NCI-H774 (cell line): ENCODE measurements around the gene NIPAL3.
"Not testable (repeated sequence)": the region's sequence is repeated elsewhere in the genome, so short reads cannot be mapped to it uniquely, and the experiment has no call there.

Experiments
- DNase-seq: peaks from one replicate; lab custom pipeline; 2025; lab: John Stamatoyannopoulos, UW

The NIPAL3 gene

DNA sequence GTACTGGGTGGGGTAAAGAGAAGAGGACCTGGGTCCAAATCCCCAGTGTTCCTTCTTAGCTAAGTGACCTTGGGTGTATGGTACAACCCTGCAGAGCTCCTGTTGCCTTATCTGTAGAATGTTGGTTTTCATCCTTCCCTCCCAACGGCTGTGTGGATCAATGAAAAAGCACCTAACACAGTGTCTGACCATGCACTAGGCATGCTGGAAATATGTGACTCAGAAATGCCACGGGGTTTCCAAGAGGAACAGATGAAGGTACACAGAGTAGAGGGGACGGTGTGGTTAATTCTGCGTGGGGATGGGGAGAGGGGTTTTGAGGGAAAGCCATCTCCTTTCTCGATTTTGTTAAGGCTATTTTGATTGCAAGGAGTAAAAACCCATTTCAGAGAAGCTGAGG is 8.6 kb downstream of the NIPAL3 start:
- DNase-seq: no peak

DNA sequence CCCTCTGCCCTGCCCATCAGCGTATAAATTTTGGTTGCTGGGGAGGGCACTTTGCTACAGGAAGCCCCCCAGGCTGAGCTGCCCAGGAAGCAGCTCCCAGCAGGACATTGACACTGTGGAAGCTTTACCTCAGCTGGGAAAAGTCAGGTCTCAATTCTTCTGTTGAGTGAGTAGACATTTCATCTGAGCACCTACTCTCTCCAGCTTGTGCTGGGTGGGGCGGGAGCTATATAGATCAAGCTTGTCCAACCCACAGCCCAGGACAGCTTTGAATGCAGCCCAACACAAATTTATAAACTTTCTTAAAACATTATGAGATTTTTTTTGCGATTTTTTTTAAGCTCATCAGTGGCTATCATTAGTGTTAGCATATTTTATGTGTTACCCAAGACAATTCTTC is 9.4 kb downstream of the NIPAL3 start:
- no peak for DNase-seq

DNA sequence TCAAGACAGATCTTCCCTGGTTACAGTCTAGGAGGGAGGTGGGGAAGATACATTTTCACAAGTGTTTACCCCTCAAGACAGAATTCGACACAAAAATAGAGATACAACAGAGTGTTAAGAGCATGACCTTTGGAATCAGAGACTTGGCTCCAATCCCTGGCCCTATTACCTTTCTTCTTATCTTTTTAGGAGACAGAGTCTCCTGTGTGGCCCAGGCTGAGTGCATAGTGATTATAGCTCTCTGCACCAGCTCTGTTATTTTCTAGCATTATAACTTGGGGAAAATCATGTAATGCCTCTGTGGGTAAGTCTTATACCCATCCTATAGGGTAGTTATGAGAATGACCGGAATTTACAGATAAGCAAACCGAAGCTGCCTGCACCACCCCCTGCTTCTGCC is 9.8 kb downstream of the NIPAL3 start:
- DNase-seq: no peak

DNA sequence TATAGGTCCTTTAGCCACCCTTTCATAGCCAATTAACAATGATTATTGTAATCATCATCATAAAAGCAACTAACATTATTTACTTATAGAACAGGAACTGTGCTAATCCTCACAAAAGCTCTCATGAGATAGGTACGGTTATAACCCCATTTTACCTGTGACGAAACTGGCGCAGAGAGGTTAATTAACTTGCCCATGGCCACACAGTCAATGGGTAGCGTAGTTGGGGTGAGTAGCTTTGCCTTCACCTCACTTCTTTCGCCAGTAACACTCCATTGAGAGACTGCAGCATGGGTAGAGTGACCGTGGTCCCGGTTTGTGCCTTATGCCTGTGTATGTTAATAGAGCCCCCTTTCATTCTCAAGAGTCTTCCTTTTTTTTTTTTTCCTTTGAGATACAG is 10.3 kb downstream of the NIPAL3 start:
- no peak for DNase-seq

DNA sequence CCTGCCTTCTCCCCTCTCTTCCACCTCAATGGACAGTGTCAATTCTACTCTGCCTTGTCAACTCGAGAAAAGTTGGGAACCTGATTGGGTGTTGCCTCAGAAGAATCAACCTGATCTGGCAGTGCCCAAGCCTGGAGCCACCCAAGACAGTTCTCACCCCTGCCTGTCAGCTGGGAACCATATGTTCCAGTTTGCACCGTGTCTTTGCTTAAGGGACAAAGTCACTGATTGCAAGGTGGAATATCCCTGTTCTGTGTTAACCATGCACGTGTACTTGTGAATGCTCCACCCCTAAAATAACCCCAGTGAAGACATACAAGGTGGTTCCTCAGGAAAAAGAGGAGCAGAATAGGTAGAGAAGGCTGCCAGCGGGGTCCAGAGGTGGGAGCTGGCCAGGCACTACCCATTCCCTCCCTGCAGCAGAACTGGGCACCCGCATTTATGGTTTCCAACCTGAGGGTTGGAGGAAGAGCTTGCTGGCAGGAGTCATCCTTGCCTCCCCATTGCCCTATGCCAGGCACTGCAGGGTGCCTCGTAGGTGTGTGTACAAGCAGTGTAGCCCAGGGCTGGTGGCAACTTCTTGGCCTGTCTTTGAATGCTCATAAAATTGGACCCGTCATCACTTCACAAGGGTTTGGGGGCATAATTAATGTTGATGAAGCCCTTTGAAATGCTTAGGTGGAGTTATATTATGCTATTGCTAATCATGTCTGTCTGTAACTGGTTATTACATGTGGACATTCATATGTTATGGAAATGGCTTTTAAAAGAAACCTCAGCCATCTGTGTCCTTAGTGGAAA is 11.3 kb downstream of the NIPAL3 start:
- DNase-seq: no peak

DNA sequence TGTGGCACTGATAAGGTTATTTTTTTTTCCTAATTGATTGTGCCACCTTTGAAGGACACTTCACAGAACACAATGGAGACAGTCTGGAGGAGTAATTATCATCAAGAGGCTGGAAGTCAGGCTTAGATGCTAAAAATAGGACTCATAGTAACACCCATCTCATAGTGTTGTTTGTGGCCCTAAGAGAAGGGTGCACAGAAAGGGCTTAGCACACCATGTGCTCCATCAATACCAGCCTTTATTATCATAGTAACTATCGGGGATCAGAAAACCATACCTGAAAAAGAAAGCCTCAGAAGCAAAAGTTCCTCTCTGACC is 11.9 kb downstream of the NIPAL3 start:
- DNase-seq: no peak

DNA sequence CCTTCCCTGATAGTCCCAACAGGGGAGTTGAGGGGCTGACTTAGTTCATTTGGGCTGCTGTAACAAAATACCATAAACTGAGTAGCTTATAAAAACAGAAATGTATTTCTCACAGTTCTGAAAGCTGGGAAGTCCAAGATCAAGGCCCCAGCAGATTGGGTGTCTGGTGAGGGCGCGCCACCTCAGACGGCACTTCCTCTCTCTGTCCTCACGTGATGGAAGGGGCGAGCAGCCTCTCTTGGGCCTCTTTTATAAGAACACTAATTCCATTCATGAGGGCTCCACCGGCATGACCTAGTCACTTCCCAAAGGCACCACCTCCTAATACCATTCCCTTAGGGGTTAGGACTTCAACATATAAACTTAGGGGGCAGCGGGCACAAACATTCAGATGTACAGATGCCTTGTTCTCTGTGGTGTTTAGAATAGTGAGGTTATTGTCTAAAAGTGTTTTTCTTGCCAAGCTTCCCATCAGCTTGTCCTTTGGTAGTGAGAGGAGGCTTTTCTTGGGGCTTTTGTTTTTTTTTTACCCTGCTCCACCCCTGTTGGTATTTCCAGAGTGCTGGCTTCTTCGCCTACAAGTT is 20.3 kb downstream of the NIPAL3 start:
- DNase-seq: no peak

DNA sequence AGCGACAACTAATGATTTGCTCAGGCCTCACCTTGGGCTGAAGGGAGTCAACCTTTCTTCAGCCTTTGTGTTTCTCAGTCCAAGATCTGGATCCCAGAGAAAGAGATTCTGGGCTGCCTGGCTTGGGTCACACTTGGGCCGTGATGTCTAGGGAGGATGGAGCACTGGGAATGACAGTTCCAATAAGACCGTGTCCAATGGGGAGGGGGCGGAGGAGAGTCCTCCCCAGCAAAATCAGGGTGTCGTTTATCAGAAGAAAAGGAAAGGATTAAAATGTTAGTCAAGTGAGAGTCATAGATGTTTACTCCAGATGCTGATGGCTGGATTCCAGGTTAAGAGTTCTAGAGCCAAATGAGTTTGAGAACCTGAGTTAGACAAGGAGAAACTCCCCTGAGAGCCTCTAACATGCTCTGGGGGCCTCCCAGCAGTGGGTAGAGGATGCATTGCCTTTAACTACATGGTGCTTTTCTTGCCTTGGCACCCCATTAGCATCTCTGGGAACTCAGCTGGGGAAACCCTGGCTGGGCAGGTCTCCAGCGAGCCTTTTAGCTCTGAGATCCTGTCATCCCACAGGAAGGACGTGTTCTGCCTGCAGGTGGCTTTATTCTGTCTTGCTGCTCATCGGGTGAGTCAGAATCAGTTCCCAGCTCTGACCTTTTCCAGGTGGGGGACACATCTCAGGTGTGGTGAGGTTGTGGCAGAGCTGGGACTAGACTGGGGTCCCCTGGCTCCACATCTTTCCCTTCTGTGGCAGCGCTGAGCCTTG is 22.2 kb downstream of the NIPAL3 start:
- DNase-seq: no peak

DNA sequence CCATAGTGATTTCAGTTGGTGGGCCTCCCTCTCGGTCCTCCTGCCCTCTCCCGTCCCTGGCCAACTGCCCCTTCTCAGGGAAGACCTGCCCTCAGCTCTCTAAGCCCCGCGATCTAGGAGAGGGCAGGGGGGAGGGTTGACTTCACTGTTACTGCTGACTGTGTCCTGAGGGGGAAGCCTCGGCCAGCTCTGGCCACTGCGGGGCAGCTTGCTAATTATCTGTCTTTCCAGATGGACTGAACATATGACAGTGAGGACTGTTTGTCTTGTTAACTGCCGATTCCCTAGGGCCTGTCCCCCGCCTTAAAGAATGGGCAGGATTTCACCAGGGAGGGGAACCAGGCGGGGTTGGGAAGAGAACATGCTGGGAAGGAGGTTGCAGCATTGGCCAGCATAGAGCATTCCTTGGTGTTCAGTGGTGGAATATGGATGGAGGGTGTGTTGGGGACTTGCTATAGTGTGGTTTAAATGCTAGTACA is 22.9 kb downstream of the NIPAL3 start:
- DNase-seq: no peak

DNA sequence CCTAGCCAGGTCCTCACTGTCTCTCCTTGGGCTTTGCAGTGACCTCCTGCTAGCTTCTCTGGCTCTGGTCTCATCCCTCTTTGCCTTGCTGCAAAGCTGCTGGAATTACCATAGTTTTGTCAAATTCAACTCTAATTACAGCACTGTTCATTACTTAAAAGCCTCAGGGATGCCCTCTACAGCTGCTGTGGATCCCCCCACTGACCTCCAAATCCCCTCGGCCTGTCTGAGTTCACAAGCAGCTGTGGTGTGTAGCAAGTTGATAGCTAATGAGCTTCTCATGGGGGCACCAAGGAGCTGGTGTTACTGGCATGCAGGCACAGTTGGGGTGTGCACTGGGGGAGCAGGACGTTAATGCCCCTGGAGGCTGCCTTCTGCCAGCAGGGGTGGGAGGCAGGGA is 24.8 kb downstream of the NIPAL3 start:
- no peak for DNase-seq

DNA sequence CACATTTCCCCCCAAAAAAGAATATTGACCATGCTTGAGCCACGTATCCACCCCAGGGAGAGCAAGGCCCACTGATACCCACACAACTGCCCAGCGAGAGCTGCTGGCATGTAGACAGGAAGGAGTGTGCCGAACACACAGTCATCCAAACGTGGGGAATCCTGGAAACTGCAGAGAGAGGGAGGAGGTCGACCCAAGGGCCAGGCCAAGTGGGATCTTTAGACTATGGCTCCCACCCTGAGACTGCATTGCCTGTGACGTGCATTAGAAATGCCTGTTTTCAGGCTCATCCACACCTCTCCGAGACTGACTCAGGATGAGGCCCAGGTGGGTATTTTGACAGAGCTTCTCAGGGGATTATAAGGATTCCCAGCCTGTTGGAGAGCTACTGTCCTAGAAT is 25.9 kb downstream of the NIPAL3 start:
- no peak for DNase-seq

DNA sequence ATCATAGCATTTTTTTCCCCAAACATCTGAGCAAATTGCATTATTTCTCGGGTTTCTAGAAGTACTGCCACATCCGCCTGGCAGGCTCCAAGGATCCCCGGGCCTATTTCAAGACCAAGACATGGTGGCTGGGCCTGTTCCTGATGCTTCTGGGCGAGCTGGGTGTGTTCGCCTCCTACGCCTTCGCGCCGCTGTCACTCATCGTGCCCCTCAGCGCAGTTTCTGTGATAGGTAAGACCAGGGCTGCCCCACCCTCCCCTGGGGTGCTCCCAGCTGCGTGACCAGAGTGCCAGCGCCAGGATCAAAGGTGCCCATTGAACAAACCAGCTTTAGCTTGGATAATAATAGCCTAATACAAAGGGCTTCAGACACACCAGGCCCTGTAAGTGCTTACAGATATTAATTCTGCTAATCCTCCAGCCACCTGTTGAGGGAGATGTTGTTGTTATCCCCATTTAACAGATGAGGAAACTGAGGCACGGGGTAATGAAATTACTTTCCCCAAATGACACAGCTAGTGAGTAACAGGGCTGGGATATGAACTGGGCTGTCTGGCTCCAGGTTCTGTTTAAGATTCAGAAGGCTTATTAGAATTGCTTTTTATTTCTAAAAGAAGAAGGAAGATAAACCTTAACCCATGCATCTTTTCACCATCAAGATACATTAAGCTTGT is 26.5 kb downstream of the NIPAL3 start:
- DNase-seq: no peak

DNA sequence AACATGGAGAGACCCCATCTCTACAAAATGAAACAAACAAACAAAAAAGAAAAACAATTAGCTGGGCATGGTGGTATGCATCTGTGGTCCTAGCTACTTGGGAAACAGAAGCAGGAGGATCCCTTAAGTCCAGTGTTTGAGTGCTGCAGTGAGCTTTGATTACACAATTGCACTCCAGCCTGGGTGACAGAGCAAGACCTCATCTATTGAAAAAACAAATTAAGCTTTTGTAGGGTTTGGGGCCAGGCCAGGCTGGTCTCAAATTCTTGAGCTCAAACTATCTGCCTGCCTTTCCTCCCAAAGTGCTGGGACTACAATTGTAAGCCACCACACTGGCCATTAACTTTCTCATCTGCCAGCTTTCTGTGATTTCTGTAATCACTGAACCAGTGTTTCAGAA is 27.2 kb downstream of the NIPAL3 start:
- no peak for DNase-seq

DNA sequence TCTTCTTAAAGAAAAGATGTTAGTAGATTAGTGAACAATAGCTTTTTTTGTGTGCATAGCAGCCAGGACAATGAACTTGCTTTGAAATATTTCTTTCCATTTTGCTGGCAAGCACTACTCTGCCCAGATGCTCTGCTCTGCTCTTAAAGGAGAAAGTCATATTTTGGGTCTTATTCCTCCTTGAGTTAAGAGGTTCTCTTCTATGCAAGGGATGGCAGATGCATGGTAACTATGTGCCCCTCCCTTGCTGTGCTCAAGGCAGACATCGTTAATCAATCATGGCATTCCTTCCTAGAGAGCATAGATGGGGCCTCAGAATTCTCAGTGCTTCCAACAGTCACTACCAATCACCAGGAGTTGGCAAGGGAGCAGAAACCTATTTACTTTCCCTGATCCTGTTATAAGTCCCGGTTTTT is 27.6 kb downstream of the NIPAL3 start:
- DNase-seq: no peak

DNA sequence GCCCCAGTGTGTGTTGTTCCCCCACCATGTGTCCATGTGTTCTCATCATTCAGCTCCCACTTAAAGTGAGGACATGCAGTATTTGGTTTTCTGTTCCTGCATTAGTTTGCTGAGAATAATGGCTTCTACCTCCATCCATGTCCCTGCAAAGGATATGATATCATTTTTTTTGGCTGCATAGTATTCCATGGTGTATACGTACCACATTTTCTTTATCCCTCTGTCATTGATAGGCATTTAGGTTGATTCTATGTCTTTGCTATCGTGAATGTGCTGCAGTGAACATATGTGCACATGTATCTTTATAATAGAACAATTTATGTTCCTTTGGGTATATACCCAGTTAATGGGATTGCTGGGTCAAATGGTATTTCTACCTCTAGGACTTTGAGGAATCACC is 30.8 kb downstream of the NIPAL3 start:
- not testable (repeated sequence) for DNase-seq

DNA sequence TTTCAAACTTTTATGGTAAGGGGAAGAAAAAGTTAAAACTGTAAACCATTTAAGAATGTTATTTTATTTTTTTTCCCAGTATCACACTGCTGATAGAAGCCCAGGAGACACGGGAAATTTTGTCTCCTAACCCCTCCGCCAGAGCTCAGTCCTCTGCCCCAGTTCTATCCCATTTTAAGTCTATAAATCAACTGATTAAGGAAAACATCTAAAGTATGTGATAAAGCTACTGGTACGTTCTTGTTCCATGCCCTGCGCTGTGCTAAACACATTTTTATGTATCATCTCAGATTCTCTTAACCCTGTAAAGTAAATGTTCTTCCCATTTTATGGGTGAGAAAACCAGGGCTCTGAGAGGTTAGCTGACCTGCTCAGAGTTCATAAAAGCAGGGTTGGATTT is 34.7 kb downstream of the NIPAL3 start:
- no peak for DNase-seq

DNA sequence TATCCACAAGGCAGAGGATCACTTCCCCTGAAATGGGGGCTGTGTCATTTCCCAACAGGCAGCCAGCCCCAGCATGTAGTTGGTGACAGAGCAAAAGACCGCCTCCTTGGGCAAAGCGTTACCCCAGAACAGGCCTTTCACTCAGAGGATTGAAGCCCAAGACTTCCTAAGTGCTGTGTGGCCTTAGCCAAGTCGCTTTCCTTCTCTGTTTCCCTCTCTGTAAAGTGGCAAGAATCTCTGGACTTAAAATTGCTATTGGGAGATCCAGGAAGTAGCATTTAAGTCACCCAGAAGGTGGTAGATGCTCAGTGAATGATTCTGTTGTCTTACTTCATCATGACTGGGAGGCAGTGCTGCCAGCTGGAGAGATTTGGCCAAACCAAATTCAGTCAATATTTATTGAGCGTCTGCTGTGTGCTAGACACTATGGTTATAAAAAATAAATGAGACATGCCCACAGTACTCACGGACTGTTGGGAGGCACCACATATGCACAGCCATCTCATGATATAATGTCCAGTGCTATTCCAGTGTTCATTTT is 35.3 kb downstream of the NIPAL3 start:
- DNase-seq: no peak

DNA sequence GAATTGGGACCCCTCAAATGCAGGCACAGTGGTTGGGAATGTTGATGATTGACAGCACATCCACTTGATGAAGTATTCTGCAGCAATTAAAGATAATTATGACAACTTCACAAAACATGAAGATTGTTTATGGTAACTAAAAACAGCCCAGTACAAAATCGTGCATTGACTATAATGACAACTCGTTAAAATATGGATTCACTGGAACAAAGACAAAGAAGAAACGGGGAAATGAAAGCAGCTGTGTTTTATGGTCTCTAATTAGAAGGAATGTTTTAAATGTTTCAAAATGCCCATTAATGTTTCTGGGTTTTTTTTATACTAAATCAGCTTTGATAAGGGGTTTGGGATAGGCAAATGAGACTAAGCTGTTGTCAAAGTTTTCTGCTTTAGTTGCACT is 36.1 kb downstream of the NIPAL3 start:
- DNase-seq: no peak

DNA sequence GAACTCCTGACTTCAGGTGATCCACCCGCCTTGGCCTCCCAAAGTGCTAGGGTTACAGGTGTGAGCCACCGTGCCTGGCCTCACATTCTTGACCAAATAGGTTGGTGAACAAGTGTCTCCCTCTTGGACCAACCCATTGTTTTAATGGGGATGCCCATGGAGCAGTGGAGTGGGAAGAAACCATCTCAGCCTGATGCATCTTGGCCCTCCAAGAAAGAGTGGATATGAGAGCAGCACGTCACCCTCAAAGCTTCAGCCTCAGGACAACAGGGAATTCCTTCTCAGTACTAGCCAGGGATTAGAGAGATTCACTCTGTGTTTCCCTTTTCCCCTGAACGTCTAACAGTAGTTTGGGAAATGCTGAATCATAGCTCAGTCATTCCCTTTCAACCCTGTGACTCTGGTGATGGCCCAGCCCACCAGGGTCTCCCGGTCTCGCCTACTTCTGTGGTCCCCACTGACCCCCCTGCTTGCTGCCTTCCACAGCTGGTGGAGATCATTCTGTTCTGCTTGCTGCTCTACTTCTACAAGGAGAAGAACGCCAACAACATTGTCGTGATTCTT is 37.4 kb downstream of the NIPAL3 start:
- DNase-seq: no peak

DNA sequence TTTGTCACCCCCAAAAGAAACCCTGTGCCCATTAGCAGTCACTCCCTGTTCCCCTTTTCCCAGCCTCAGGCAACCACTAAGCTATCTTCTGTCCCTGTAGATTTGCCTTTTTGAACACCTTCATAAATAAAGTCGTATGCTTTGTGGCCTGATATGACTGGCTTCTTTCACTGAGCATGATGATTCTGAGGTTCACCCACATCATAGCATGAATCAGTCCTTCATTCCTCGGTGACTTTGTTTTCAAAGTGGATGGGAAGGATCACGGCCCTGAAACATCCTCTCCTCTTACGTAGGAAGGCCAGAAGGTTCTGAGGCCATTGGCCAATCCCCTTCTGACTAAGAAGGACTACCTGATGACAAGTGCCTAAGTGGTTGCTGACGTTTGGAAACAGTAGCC is 39.1 kb downstream of the NIPAL3 start:
- no peak for DNase-seq

DNA sequence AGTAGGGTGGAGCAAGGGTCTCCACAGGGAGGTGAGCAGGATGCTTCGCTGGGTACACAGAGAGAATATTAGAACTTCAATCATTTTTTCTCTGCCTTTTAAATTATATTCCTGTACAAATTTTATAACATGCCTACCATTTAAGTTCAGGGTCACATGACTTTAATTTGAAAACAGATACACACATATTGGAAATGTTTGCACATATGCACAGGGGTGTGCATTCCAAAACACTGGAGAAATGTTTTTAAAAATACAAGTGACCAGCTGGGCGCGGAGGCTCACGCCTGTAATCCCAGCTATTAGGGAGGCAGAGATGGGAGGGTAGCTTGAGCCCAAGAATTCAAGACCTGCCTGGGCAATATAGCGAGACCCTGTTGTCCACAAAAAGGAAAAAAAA is 39.7 kb downstream of the NIPAL3 start:
- DNase-seq: no peak

DNA sequence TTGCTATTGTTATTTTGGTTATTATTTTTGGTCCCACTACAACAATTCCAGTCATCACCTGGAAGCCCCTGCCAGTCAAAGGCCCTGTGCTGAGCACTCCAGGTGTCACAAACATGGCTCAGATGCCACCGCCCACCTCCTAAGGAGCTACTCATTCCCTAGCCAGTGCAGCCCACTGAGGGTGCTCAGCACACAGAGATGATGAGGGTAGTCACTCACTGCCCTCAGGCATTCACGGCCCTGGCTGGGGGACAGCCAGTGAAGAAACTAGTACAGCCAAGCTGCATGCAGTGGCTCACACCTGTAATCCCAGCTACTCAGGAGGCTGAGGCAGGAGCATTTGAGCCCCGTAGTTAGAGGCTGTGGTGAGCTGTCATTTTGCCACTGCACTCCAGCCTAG is 42.3 kb downstream of the NIPAL3 start:
- no peak for DNase-seq
